HepG2 (cell line): ENCODE measurements around the gene NSMCE1. TPM values are rescaled to one million over a fixed set of nuclear protein-coding genes. Genes with fewer than 3 reads are reported as not detected.
A peak's percentile ranks its signal among the peaks of the same experiment; 100 is the strongest.

Experiments used
- ATF7 ChIP-seq, 2 experiments: fragments of 450-650 bp in 1 of 2; sonication (generic) in 1 of 2; formaldehyde crosslinking in 1 of 2; IDR thresholded peaks; 2 replicates each; pipeline versions ENCODE4 v1.4.0 to v1.6.1; 2016 to 2020; ENCODE audit warnings: antibody characterized with exemption in 1 of 2, mild to moderate bottlenecking in 1 of 2, missing genetic modification reagents in 1 of 2
- BRD4 ChIP-seq: sonication (generic); formaldehyde crosslinking; IDR thresholded peaks from 2 replicates; pipeline ENCODE4 v1.4.0; 2020; ENCODE audit warnings: missing genetic modification reagents
- ELF1 ChIP-seq: sonication (generic); formaldehyde crosslinking; IDR thresholded peaks from 2 replicates; pipeline ENCODE4 v1.4.0; 2020; ENCODE audit warnings: missing genetic modification reagents
- NFE2L1 ChIP-seq: sonication (generic); formaldehyde crosslinking; IDR thresholded peaks from 2 replicates; pipeline ENCODE4 v1.4.0; 2020; ENCODE audit warnings: missing genetic modification reagents, mild to moderate bottlenecking, borderline replicate concordance
- SMC3 ChIP-seq: IDR thresholded peaks from 2 replicates; pipeline ENCODE4 v1.6.1; 2011; ENCODE audit warnings: low read length, improper control_type of control experiment
- SOX6 ChIP-seq, 2 experiments: fragments of 450-650 bp in 1 of 2; sonication (generic) in 1 of 2; formaldehyde crosslinking in 1 of 2; IDR thresholded peaks; 2 replicates each; pipeline versions ENCODE4 v1.4.0 to v1.6.1; 2017 to 2020; ENCODE audit warnings: antibody characterized with exemption in 1 of 2, mild to moderate bottlenecking in 1 of 2, missing genetic modification reagents in 1 of 2
- TFAP4 ChIP-seq: sonication (generic); IDR thresholded peaks from 2 replicates; pipeline ENCODE4 v1.6.1; 2016; ENCODE audit warnings: low read depth, borderline replicate concordance
- ZBTB21 ChIP-seq: sonication (generic); formaldehyde crosslinking; IDR thresholded peaks from 2 replicates; pipeline ENCODE4 v1.4.0; 2020; ENCODE audit warnings: missing genetic modification reagents
- ZBTB40 ChIP-seq, 2 experiments: fragments of 450-650 bp in 1 of 2; sonication (generic) in 1 of 2; formaldehyde crosslinking in 1 of 2; IDR thresholded peaks; 2 replicates each; pipeline versions ENCODE4 v1.6.1 to v1.8.0; 2016 to 2022; ENCODE audit warnings: antibody characterized with exemption in 1 of 2, mild to moderate bottlenecking in 1 of 2, missing genetic modification reagents in 1 of 2
- ZNF225 ChIP-seq: sonication (generic); formaldehyde crosslinking; IDR thresholded peaks from 2 replicates; pipeline ENCODE4 v1.4.0; 2020; ENCODE audit warnings: mild to moderate bottlenecking, missing genetic modification reagents
- ZNF253 ChIP-seq: sonication (generic); formaldehyde crosslinking; IDR thresholded peaks from 2 replicates; pipeline ENCODE4 v1.8.0; 2022; ENCODE audit warnings: mild to moderate bottlenecking, missing genetic modification reagents, borderline replicate concordance
- ZNF550 ChIP-seq: sonication (generic); formaldehyde crosslinking; IDR thresholded peaks from 2 replicates; pipeline ENCODE4 v1.4.0; 2020; ENCODE audit warnings: mild to moderate bottlenecking, missing genetic modification reagents, borderline replicate concordance
- ZNF747 ChIP-seq: sonication (generic); formaldehyde crosslinking; IDR thresholded peaks from 2 replicates; pipeline ENCODE4 v1.8.1; 2023; ENCODE audit warnings: missing genetic modification reagents, mild to moderate bottlenecking, borderline replicate concordance
- ZNF770 ChIP-seq: sonication (generic); formaldehyde crosslinking; IDR thresholded peaks from 2 replicates; pipeline ENCODE4 v1.5.0; 2020; ENCODE audit warnings: mild to moderate bottlenecking, missing genetic modification reagents
- ZNF816 ChIP-seq: sonication (generic); formaldehyde crosslinking; IDR thresholded peaks from 2 replicates; pipeline ENCODE4 v1.8.0; 2022; ENCODE audit warnings: missing genetic modification reagents, mild to moderate bottlenecking, borderline replicate concordance
- ZSCAN12 ChIP-seq: sonication (generic); formaldehyde crosslinking; IDR thresholded peaks from 2 replicates; pipeline ENCODE4 v1.9.0; 2021; ENCODE audit warnings: mild to moderate bottlenecking, missing genetic modification reagents
- polyA plus RNA-seq, 8 experiments: library from polyadenylated mRNA; depleted of rRNA in 3 of 8; stranded (reverse) in 7 of 8; unstranded in 1 of 8; fragments of >200 nt; fragmentation: Illumina TruSeq in 4 of 8; extraction: Trizol in 4 of 8; gene quantifications; 2 replicates each; pipeline versions ENCODE4 v1.2.1 to v1.2.3, GENCODE V29; 2011 to 2016; ENCODE audit warnings: low read depth in 4 of 8, missing spikeins in 1 of 8, mixed read lengths in 1 of 8; ENCODE audit not compliant: insufficient read depth in 1 of 8
- total RNA-seq, 5 experiments: library from RNA; depleted of rRNA; stranded (reverse); fragments of >200 nt; fragmentation: Illumina TruSeq; extraction: Trizol; gene quantifications; 2 replicates each; pipeline ENCODE4 v1.2.3, GENCODE V29; 2016; ENCODE audit warnings: low read depth in 1 of 5

Gene NSMCE1
- total and polyA plus RNA-seq, 2 of the 13 experiments (the other 11 are each of a cell fraction or from before 2014, with no cell fraction given), result 42.7 to 52.9 TPM

GRCh38 chr16:27214084-27214961, 54.2 kb downstream of the NSMCE1 start (continued):
- TF ChIP-seq ZNF747 (CRISPR knock-in tag) (no peak), BRD4 (CRISPR knock-in tag) (no peak), ELF1 (CRISPR knock-in tag) (no peak), ZSCAN12 (CRISPR knock-in tag) (no peak), ZNF225 (no peak), ZNF816 (CRISPR knock-in tag) (no peak), TFAP4 (peak; percentile 33; the same call in 1 of the 2 replicates), ZNF550 (CRISPR knock-in tag) (no peak), ZBTB40 (IDR thresholded peaks at IDR 0.05) (no peak), ZBTB40 (CRISPR knock-in tag; IDR thresholded peaks at IDR 0.05) (no peak), ZNF253 (no peak), SMC3 (no peak), NFE2L1 (CRISPR knock-in tag) (no peak), ZNF770 (no peak), ATF7 (IDR thresholded peaks at IDR 0.05) (no peak), ATF7 (CRISPR knock-in tag; IDR thresholded peaks at IDR 0.05) (peak; percentile 26; the same call in 1 of the 2 replicates), SOX6 (IDR thresholded peaks at IDR 0.05) (no peak), SOX6 (CRISPR knock-in tag; IDR thresholded peaks at IDR 0.05) (peak; percentile 64; the same call in 1 of the 2 replicates), ZBTB21 (CRISPR knock-in tag) (no peak)
